Measurements from ENCODE around the gene PTPRK. TPM values are rescaled to one million over a fixed set of nuclear protein-coding genes. Genes with fewer than 3 reads are reported as not detected.

The PTPRK gene
- polyA plus RNA-seq, 3 donors: 3.1 to 18.6 (median 11.3) TPM

DNA sequence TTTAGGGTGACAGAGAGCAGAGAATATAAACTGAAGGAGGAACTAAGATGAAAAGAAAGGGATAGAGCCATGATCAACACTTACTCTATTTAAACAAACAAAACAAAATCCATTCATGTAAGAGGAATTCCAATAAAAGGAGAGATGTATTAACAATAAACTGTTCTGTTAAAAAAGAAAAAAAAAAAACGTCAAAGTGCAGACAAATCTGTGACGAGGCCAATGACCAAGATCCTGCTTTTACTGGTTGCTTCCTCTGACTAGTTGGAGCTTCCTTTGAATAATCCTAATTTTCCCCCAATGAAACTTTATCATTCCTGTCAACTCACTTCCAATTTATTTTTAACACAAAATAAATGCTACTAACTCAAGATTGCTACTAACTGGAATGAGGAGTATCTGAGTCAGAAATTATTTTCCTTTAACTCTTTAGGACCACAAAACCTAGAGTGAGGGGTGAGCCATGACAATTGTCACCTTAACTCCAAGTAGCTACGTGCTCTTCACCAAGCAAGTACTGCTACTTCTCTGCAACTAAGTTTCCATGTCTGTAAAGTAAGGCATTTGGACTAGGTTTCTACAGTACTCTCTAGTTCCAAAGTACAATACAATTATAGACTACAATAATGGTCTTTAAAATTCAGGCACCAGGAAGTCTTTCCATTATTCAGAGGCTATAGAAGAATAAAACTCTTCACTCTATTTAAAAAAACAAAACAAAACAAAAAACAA lies 152.0 kb downstream of the PTPRK start:
- no peak overlapping the region for H3K27ac ChIP-seq (ENCODE audit: low read depth, low read length)
- WGBS, 3 donors: 70 to 86% (median 79%) methylated on average over 3 of the region's 3 CpGs

DNA sequence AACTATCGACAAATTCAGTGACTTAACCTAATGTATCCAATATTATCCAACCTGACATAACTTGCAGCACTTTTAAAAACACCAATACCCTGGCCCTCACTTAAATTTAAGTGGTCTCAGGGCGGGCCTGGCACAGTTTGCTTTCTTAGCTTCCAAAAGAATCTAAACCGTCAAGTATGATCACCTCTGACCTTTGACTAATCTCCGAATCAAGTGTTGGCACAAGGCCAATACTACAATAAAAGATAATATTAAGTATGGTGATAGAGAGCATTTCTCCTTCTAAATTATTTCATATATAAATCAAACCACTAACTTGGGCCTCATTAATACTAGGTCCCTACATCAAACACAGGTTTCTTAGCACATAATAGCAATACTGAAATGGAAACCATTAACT lies 153.0 kb downstream of the PTPRK start:
- H3K27ac ChIP-seq (ENCODE audit: low read depth, low read length): no peak overlapping the region
- 60 to 72% (median 69%) methylated on average over 4 of the region's 4 CpGs for WGBS, 3 donors

DNA sequence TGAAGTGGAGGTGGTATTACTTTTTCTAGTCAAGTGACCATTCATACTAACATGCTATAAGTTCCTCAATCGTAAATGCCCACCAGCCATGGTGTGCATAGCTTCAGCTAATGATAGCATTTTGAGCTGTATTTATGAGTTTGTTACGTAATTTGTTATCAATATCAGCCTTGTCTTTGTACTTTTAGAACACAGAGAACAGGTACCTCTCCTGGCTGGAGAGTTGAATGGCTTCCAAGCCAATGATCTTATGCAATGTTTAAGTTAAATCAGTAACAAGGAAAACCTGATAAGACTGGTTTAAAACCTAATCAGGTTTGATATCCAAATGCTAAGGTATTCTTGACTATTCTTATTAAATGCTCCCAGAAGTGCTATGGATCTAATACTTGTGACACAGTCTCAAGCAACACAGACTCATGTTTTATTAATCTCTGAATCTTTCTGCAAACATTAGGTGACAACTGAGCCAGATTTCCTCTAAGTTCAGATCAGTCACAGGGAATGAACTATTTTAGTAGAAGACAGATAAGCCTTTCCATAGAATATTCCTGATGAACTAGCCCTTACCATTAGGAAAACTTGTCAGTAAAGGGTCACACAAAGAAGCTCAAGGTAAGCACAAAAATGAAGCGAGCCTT lies 154.8 kb downstream of the PTPRK start:
- WGBS, 3 donors: 45 to 88% (median 84%) methylated on average over 3 of the region's 3 CpGs
- no peak overlapping the region for H3K27ac ChIP-seq (ENCODE audit: low read depth, low read length)

DNA sequence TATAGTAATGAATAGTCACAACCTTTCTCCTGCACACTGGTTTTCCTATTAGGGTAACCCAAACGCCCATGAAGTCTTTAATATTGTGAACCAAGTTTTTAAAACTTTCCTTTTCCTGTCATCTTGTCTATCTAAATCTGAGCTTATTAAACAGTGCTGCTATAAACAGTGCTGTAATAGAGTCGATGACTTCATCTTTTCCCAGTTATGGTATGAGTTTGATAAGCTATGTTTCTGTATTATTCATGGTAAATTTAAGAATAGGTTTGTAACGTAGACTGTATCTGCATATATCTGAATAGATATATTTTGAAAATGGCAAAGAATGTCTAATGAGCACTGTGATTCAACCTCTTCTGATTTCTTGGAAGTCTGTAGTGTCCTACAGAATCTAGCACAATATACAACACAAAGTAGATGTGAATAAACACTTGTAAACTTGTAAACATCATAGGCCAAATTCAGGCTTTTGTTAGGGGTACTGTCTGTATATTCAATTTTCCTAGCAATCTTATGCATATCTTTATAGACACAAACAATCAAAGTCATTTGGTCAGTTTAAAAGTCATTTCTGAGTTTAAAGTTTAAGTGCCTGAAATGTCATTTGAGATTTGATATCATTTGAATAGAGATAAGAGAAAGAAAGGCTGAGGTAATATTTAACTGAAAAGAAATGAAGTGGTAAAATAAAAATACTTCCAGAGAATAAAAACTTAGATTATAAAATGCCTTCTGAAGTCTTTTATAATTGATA lies 155.5 kb downstream of the PTPRK start:
- 59 to 88% (median 84%) methylated on average over 3 of the region's 3 CpGs for WGBS, 3 donors
- H3K27ac ChIP-seq (ENCODE audit: low read depth, low read length): no peak overlapping the region

DNA sequence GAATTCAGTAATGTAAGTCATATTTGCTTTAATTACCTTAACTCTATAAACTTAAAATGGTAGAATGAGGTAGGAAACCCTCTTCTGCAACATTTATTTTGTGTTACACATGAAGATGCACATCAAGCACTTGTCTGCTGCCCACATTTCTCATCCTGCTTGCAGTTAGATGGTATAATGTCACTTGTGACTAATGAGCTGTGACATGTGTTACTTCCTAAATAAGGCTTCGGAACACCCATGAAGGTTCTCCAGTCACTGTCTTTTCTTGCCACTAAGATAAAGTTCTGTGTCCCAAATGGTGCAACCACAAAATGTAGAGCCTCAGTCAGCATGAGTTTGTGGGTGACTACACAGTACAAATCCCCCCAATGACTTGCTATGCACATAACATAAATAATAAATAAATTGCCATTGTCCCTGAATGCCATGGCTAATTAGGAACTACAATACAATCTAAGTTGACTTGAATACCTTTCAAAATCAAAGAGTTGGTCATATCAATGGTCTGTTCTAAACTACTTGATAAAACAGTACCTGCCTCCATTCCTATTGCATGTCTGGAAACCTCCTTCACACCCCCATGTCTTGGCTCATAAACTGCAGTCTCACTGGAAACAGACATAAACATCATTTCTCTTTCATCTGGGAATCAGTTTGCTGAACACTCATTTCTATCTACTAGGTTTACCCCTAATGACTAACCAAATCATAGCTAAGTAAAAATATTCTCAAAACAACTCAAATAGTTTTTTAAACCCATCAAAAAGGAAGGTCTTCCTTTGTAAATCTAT lies 157.2 kb downstream of the PTPRK start:
- 98 to 100% (median 100%) methylated on average over 1 of the region's 1 CpG for WGBS, 3 donors
- H3K27ac ChIP-seq (ENCODE audit: low read depth, low read length): no peak overlapping the region

DNA sequence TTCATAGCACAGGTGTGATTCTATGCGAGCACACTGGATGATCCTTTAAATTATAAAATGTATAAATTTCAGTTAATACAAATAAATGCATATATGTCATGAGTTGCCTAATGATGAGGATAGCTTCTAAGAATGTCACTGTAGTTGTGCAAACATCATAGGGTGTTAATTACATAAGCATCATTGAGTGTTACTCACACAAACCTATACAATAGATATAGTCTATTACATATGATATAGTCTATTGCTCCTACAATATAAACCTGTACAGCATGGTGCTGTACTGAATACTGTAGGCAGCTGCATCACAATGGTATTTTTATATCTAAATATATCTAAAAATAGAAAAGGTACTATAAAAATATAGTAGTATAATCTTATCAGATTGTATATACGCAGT lies 159.0 kb downstream of the PTPRK start:
- no peak overlapping the region for H3K27ac ChIP-seq (ENCODE audit: low read depth, low read length)
- 95% methylated on average over 2 of the region's 2 CpGs for WGBS, 3 donors

DNA sequence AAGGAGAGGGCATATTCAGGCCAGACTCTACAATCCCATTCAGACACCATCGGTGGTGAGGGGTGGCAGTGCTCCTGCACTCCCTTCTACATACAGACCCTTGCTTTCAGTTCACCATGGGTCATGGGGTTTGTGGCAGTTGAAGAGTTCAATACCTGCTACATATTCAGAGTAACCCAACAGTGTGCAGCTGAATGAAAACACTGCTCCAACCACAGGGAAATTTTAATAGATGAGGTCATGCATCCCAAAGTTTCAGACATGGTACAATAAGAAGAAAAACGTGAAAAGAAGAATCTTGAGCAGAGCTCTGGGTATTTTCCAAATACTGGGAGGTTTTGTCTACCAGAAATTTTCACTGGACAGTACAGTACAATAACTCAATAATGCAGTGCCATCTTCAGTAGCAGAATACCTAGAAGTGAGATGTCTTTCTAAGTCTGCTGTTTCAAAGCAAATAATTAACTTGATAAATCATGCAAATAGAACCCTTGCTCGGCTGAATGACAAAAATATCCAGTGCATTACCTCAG lies 162.1 kb downstream of the PTPRK start:
- WGBS, 3 donors: 40 to 61% (median 61%) methylated on average over 3 of the region's 3 CpGs

DNA sequence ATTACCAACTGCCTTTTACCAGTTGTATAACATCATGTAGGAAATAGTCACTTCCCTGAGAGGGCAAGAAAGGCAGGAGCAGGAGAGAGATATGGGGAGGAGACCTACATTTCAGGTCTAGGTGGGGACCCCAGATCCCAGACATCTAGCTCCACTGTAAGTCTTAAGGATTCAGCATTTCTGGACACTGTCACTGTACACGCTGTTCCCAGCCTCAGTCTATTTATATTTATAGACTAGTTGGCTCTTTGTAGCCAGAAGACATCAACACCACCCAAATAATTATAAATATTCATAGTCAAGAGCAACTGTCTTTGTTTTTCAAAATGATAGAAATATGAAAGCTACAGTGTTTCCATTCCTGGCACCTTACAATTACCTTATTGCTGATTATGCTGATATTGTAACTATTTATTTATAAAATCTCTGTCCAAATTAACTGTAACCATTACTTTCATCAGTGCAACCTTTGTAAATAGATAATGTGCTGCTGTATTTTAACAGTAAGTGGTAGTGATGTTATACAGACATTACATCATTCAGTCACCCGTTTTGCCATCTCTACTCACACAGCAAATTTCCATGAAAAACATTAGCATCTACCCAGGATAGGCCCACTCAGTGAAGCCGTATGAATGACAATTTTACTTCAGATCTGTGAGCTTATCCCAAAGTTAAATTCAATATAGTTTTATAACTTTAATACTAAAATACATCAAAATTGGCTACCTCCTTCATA lies 162.8 kb downstream of the PTPRK start:
- no peak overlapping the region for H3K27ac ChIP-seq (ENCODE audit: low read depth, low read length)
- WGBS, 3 donors: 72 to 92% (median 82%) methylated on average over 3 of the region's 3 CpGs

More for the DNA sequence above, 162.1 kb downstream of the PTPRK start:
- H3K27ac ChIP-seq (ENCODE audit: low read depth, low read length): no peak overlapping the region

DNA sequence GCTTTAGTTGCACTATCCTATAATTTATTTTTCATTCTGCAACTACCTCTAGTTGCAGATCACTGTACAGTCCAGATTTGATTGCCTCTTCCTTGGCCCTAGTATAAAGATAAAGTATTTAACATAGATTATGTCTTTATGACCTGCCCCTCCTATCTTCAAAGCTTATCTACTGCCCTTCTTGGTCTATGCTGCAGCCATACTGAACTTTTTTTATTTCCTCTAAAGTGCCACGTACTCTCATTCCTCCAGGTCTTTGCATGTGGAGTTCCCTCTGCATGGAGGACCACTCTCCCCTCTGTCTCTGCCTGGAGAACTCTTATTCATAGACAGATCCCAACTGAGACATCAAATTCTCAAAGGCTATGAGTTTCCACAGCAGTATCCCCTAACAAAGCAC lies 168.0 kb downstream of the PTPRK start:
- no peak overlapping the region for H3K27ac ChIP-seq (ENCODE audit: low read depth, low read length)
- 91 to 96% (median 96%) methylated on average over 1 of the region's 1 CpG for WGBS, 3 donors

DNA sequence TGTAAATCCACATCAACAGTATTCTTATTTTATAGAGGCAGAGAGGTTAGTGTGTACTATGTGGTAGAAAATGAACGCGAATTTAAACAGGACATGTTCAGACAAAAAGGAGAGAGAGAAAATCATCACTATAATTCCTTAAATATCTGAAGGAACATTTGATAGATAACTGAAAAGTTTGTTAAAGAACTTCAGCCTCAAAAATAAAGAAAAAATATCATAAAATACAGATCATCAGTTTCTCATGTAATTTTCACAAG lies 169.2 kb downstream of the PTPRK start:
- H3K27ac ChIP-seq (ENCODE audit: low read depth, low read length): no peak overlapping the region
- 36 to 96% (median 73%) methylated on average over 2 of the region's 2 CpGs for WGBS, 3 donors

DNA sequence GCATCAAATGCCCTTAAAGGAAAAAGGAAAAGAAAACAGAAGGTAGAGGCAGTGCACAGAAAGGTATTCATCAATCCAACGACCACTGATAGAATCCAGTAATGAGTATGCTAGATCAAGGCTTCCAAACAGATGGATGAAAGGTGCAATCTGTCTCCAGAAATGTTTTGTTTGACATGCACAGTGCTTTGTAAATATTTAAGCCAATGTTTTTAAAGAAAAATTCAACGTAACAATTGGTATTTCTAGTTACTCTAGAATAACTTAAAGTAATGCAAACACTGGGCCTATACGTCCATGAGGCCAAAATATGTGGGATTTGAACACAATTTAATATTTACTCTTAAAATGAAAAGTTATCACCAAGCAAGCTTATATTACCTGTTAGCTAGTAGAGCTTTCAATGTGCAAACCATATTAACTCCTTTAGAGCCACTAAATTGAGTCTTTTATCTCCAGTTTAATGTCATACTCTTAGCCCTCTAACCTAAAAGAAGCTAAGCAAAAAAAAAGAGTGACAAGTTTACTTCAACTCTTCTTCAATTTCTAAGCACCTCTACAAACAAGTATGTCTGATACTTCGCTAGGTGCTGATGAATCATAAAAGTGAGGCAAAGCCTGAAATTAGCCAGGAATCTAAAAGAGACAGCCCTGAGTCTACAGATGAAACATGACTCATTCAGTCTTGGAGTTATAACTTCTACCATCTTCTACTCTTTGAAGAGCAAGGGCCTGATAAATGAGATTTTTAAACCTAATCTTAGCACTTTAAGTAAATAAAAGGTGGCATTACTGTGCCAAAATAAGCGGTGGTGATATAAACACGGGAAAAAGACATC lies 169.8 kb downstream of the PTPRK start:
- 48 to 78% (median 76%) methylated on average over 6 of the region's 6 CpGs for WGBS, 3 donors
- no peak overlapping the region for H3K27ac ChIP-seq (ENCODE audit: low read depth, low read length)

DNA sequence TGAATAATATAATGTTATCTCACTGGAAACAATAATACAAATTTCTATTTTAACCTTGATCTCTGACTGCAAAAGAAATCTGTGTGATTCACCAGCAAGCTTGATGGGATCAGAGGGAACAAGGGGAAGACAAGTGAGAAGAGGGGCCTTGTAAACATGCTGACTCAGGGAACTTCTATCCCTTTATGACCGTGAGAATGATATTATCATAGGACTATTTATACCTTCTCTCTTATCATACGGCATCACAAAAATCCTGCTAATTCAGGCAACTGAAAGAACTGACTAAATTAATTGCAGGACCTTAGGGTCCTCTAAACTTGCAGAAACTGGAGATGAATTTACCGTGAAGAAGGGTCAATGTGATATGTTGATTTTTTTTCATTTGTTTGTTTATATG lies 173.3 kb downstream of the PTPRK start:
- no peak overlapping the region for H3K27ac ChIP-seq (ENCODE audit: low read depth, low read length)
- 73 to 86% (median 85%) methylated on average over 3 of the region's 3 CpGs for WGBS, 3 donors

DNA sequence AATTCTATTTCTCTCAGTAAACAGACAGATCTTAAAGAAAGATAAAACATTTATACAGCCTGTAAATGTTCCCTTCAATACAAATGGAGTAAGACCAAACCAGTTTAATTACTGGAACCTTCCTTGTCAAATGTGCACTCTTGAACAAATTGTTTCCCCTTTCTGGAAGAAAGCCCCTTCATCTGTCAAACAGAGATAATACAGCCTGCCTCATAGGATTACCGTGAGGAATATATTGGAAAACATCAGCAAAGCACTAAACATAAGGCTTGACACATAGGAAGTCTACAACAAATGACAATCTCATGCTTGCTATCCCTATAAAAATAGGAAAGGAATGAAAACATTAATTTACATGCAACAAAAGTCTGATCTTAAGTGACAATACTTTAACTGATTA lies 173.8 kb downstream of the PTPRK start:
- WGBS, 3 donors: 74 to 89% (median 76%) methylated on average over 1 of the region's 1 CpG
- H3K27ac ChIP-seq (ENCODE audit: low read depth, low read length): no peak overlapping the region

DNA sequence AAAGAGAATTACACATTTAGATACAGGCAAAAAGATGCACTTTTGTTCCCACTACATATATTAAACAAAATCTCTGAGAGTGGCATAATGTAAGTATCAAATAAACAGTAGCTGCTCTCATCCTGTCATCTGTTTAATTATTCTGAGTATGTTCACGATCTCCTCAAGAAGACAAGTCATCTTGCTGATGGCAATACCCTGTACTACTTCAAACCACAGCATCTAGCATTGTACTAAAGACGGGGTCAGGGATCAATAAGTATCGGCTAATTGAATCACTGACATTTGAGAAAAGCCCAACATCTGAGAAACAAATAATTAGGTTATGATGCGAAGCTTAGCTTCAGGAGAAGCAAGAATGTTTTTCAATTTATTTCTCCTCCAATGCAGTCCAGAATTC lies 175.1 kb downstream of the PTPRK start:
- 89 to 96% (median 94%) methylated on average over 4 of the region's 4 CpGs for WGBS, 3 donors
- H3K27ac ChIP-seq (ENCODE audit: low read depth, low read length): no peak overlapping the region

DNA sequence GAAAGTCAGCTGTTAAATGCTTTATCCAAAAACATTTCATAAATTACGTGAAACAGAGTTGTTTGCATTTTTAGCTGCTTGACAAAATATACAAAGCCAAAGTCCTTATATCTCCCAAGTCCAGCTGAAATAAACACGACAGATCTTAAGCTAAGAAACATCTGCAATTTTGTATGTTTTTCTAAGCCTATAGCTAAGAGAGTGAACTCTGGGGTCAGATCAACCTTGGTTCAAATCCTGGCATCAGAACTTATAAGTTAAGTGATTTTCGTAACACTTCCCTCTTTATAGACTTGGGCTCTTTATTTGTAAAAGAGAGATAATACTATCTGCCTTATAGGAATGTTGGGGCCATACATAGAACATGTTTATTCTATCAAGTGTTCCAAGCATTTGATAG lies 176.7 kb downstream of the PTPRK start:
- WGBS, 3 donors: 56 to 87% (median 83%) methylated on average over 3 of the region's 3 CpGs
- H3K27ac ChIP-seq (ENCODE audit: low read depth, low read length): no peak overlapping the region

DNA sequence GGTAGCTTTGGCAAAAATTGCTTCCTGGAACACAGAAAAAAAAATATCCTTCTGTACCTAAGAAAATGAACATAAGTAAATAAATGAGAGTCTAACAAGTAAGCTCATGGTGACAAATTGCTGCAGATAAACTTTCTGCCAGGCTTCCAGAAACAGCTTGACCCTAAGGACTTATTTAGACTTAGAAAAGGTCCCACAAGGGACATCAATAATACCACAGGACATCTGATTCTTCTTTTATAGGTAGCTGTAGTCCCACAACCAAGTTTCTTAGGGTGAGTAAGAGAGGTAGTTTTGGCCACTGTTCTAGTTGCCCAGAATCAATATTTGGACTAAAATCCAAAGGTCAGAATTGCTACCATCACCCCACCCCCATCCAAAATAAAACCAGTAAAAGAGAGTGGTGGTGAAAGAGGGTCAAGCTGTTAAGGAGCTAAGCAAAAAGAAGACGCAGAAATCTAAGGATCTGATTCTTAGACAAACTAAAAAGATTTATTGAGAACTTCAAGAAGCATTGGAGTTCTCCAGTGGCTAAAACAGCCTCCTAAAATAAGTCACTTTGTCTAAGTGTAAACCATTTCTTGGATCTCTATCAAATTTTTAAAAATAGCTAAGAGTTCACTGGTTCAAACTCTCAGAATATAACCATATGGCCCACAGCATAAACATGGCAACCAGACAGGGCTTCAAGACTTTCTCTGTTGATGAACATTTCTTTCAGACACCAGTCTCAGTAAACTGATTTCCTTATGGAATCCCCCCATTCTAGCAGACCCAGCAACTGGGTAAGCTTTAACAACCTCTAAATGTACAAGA lies 180.6 kb downstream of the PTPRK start:
- 48 to 84% (median 58%) methylated on average over 1 of the region's 1 CpG for WGBS, 3 donors
- no peak overlapping the region for H3K27ac ChIP-seq (ENCODE audit: low read depth, low read length)

DNA sequence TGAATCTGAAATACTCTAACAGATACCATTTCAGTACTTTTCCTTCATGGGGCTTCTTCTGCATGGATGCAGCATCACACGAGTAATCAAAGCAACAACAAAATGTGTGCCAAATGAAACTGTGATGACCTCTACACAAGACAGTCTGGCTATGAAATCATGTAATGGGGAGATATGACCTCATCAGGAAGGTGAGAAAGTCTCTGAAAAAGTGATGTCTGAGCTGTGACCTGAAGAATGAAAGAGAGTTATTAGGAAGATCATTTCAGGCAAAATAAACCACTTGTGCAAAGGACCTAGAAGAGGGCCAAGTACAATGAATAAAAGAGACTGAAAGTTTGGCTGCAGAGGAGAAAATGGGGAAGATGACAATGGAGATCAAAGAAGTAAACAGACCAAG lies 182.8 kb downstream of the PTPRK start:
- no peak overlapping the region for H3K27ac ChIP-seq (ENCODE audit: low read depth, low read length)
- WGBS, 3 donors: 68 to 85% (median 76%) methylated on average over 1 of the region's 1 CpG

All from adipose tissue (tissue), 3 donors.